ENCODE results near the gene C16orf54.
"Not testable (repeated sequence)": the region's sequence is repeated elsewhere in the genome, so short reads cannot be mapped to it uniquely, and the experiment has no call there.

The C16orf54 gene

GRCh38 chr16:29707160-29707559 lies 38.6 kb downstream of the C16orf54 start:
- DNase-seq, result not testable (repeated sequence)

GRCh38 chr16:29705030-29705429 lies 40.8 kb downstream of the C16orf54 start:
- DNase-seq, result no peak

- no peak for DNase-seq
Observed at GRCh38 chr16:29702269-29702668, 43.5 kb downstream of the C16orf54 start.

GRCh38 chr16:29701214-29701555 lies 44.6 kb downstream of the C16orf54 start:
- no peak for DNase-seq

- peak; percentile 27 for DNase-seq
Observed at GRCh38 chr16:29700253-29700987, 45.4 kb downstream of the C16orf54 start.

- no peak for DNase-seq
Observed at GRCh38 chr16:29699324-29700219, 46.2 kb downstream of the C16orf54 start.

GRCh38 chr16:29698484-29699323 lies 47.1 kb downstream of the C16orf54 start:
- DNase-seq, result no peak

GRCh38 chr16:29698042-29698441 lies 47.7 kb downstream of the C16orf54 start:
- no peak for DNase-seq

- no peak for DNase-seq
Observed at GRCh38 chr16:29697391-29697790, 48.4 kb downstream of the C16orf54 start.

GRCh38 chr16:29696881-29697331 lies 48.9 kb downstream of the C16orf54 start:
- no peak for DNase-seq

- DNase-seq, result not testable (repeated sequence)
Observed at GRCh38 chr16:29695675-29696074, 50.1 kb downstream of the C16orf54 start.

GRCh38 chr16:29694384-29695195 lies 51.2 kb downstream of the C16orf54 start:
- DNase-seq, result no peak

GRCh38 chr16:29692606-29693005 lies 53.2 kb downstream of the C16orf54 start:
- not testable (repeated sequence) for DNase-seq

Data from NK-92 treated with Interleukin-12 subunit alpha and Interleukin-12 subunit beta, amount 100 ng/mL, for 24 hours (cell line).